ENCODE results near the gene RNF175.

DNA sequence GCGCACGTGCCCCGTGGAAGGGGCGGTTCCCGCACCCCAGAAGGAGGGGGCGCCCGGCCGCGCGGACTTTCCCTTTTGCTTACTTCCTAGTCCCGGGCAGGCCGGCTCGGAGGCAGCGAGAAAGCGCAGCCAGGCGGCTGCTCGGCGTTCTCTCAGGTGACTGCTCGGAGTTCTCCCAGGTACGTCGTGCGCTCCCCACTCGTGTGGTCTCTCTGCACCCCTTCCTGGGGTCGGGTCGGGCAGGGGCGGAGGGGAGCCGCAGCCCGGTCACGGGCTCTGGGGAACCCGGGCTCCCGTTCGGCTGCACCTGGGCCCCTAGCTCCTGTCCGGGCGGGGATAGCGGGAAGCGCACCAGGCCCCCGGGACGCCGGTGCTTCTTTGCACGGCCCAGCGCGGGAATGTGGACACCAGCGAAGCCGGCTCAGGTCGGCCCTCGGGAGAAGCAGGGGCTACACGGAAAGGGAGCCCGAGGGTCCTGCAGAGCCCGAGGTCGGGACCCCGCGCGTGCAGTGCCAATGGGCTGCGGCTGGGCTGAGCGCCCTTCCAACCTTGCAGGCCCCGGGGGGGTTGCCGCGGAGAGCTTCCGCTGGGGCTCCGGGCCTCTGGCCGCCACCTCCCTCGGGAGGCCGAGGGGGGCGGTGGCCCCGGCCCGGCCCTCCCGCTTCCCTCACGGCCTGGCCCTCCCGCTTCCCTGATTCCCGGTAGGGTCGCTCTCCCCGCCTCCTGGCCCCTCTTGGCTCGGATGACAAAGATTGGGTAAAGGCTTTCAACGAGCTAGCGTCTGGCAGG lies 75.4 kb downstream of the RNF175 start, which contains the start of gene TLR2:
- TF ChIP-seq CTCF (conservative IDR thresholded peaks at IDR 0.05; ENCODE audit: low read length): no peak
- TF ChIP-seq EZH2phosphoT487 (IDR thresholded peaks at IDR 0.05; ENCODE audit: borderline replicate concordance): no peak
